HG03575 (cell line): ENCODE results near the gene CHD8.
A peak's percentile ranks its signal among the peaks of the same experiment; 100 is the strongest.
"Not testable (repeated sequence)": the region's sequence is repeated elsewhere in the genome, so short reads cannot be mapped to it uniquely, and the experiment has no call there.

Experiments used
- ATAC-seq: cut with Tn5 transposase; IDR thresholded peaks from one replicate; pipeline ENCODE4 v1.9.1; 2021; ENCODE audit not compliant: unreplicated experiment, insufficient number of reproducible peaks, low FRiP score; ENCODE audit errors: extremely low read depth

The CHD8 gene

DNA sequence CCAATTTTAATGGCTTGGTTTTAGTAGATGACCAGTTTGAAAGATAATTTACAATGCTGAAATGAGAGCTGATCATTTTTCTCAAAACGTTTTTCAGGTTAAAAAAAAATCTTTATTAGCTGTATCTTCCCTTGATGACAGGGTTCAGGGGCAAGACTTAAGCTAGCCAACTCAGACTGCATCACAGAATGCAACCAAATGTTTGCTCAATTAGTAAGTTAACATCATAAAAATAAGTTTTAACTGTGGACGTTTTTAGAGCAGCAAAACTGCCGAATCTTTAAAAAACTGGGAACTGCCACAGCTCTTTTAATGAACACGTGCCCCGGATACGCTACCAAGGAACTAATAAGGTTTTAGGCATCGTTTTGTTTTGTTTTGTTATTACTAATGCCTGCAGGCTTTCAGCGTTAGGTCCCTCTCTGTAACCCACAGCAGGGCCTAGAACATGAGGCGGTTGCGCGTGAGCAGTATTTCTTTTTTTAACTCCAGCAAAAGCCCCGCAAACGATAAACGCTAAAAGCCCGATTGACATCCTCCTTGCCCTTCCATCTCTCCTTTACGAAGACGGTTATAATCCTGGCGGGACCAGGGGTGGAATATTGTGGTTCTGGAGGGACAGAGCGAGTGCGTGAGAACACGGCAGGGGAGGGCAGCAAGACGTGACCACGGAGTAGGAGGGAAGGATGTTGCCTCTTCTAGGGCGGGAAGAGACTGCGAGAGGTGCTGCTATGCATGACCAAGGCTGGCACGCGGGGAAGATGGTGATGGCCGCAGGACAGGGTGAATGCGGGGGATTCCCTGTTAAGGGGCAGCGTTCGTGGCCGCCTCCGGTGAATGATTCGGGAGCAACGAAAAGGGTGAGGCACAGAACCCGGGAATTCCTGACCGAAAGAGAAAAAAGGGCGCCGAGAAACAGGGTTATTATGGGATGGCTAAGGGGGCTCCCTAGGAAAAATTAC, 72.8 kb downstream of the CHD8 start:
- no peak for ATAC-seq

DNA sequence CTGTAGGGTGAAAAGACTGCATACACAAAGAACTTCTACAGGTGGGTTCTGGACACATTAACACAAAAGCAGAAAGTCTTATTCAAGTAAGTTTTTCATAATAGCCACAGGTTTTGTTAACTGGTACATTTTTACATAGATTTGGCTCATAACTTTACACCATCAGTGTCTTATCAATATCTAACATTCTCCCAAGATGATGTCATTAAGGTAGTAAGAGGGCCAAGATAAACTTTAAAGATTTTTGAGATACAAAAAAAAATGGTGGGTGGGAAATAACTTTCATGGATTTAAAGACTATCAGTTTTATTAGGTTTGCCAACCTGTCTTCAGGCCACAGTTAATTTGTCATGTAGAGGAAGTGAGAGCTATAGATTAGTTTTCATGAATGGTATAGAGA, 73.8 kb downstream of the CHD8 start:
- ATAC-seq = no peak

DNA sequence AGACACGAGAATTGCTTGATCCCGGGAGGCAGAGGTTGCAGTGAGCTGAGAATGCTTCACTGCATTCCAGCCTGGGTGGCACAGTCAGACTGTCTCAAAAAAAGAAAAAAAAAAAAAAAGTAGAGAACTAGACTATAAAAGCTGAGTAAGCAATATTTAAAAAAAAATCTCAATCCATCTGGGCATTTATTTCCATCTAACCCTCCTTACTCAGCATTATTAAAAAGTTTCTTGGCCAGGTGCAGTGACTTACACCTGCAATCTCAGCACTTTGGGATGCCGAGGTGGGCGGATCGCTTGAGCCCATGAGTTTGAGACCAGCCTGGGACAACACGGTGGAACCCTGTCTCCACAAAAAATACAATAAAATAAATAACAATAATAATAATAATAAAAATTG, 76.6 kb downstream of the CHD8 start:
- no peak for ATAC-seq

DNA sequence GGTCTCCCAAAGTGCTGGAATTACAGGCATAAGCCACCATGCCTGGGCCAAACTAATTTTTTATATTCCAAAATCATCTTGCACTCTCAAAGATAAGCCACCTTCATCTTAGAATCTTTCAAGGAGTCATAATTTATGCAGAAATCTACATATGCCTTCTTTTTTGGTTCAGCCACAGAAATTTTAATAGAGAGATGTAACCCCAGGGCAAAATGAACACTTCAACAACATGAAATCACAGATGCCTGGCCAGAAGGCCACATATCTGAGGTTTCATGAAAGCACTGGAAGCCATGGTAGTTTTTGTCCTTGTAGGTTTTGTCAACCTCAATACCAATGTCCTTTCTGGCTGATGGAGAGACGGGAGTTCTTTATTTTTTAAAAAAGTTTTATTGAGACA, 81.9 kb downstream of the CHD8 start:
- ATAC-seq = no peak

DNA sequence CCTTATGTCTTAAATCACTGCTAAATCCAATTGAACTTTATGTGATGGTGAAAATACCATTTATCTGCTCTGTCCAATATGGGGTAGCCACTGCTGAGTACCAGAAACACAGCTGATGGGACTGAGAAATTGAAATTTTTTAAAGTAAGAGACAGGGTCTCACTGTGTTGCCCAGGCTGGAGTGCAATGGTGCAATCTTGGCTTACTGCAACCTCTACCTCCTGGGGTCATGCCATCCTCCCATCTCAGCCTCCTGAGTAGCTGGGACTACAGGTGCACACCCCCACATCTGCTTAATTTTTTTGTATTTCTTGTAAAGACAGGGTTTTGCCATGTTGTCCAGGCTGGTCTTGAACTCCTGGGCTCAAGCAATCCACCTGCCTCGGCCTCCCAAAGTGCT, 83.1 kb downstream of the CHD8 start:
- not testable (repeated sequence) for ATAC-seq

DNA sequence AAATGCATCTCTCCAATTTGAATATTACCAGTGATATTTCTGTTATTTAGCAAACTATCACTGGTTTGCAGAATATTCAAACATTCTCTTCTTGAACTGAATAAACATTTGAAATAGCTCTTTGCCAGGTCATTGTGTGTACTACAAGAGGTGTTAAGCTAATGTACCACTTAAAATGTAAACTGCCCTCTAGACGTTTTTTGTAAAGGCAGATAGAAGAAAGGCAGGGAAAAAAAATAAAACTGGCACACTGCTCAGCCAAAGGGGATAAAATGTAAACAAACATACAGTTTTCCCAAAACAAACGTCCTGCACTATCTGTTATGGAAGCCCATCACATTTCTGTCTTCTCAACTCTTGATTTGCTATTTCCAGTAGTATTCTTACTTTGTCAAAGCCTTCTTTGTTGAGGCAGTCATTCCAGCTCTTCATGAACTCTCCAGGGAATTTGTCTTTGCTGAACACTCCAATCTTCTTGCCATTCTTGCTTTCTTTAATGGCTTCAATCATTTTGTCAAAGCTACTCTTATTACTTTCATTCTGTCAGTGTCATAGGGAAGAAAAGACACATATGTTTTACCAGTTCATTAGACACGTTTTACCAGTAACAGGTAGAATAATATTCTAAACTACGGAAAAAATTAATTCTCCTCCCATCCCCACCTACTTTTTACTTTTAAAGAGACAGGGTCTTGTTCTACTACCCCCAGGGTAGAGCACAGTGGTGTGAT, 85.8 kb downstream of the CHD8 start:
- ATAC-seq = no peak

DNA sequence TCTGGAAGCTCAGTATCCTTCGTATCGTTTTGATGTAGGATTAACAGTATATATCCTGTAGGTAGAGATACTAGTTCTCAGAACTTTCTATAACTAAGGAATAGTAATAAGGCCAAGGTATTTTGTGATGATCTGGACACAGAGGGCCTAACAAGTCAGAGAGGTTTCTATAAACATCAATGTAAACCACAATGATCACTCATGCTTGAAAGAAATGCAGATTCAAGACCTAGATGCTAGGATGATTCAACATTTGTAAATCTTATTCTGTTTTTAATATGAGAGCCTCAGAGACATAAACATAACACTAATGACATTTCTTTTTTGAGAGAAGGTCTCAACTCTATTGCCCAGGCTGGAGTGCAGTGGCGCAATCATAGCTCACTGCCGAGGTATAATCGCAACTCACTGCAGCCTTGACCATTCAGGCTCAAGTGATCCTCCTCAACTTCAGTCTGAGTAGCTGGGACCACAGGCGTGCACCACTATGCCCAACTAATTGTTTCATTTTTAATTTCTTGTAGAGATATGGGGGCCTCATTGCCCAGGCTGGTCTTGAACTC, 88.3 kb downstream of the CHD8 start:
- ATAC-seq = no peak

DNA sequence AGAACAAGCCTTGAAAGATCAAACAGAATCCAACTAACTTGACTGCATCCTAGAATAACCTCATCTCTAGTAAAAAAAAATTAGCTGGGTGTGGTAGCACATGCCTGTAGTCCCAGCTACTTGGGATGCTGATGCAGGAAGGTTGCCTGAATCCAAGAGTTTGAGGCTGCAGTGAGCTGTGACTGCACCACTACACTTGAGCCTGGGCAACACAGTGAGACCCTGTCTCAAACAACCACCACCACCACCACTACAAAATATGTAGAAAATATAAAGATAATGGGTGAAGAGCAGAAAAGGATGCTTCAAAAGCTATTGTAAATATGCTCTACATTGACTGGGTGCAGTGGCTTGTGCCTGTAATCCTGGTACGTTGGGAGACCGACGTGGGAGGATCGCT, 99.4 kb downstream of the CHD8 start:
- no peak for ATAC-seq

DNA sequence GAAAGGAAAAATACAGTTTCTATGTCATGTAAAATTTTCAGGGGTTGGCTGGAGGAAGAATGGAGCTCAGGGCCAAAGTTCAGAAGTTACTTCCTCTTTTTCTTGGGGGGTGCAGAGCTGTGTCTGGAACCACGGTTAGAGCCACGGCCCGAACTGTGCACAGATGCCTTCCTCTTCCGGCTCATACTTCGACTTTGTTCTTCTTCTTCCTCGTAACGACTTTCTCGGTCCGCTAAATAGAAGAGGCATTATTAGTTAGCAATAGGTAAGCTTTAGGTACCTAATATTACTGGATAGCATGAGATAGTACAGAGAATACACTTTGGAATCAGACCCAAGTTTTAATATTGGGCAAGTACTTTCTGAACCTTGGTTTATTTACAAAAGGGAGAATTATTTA, 103.3 kb downstream of the CHD8 start:
- ATAC-seq = peak; percentile 55

DNA sequence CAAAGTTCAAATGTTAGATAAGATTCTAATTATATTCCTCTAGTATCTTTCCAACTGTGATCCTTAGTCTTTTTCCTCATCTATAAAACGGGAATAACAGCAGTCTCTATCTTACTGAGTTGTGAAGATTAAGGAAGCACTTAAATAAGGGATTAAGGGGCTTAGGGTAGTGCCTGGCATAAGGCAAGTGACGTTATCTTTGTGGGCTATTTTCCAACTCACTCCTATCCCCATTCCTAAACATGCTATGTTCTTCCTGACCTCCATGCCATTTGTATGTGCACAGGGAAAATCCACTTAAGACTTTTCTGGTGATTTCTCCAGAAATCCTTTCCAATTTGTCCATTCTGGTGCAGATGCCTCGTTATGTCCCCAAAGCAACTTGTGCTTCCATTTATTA, 105.4 kb downstream of the CHD8 start:
- ATAC-seq = no peak

DNA sequence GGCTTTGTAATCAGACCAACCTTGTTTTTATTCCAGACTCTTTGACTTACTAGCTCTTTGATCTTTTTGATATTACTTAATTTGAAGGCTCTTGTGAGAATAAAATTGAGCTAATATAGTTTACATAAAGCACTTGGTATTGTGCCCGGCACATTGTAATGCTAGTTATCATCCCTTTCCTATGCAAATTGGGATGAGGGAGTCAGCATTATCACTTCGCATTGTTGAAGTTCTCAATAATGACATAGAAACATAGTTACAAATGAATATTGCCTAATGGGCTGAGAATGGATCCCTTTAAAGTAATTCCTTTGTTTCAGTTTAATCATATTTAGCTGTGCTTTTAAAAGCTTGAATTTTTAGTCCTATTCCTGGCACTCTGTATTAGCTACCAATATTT, 108.7 kb downstream of the CHD8 start:
- ATAC-seq = no peak

DNA sequence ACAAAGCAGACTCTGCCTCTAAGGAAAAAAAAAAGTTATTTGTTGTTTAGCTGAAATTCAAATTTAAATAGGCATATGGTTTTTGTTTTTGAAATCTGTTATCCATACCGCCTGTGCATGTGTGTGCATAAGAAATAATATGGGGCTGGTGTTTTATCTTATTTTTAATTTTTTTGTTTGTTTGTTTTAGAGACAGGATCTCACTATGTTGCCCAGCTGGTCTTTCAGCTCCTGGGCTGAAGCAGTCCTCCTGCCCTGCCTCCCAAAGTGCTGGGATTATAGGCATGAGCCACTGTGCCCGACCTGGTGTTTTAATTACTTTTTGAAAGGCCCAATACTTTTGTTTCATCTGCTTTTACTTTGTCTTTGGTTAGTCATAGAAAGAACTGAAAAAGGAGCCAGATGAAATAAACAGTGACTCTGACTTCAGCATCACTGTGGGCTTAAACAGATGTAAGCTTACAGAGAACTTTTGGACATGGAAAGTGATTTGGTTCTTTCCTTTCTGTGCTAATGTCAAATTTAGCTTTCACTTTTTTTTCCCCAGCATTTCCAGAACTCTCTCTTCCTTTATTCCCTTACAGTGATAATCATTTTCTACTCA, 109.3 kb downstream of the CHD8 start:
- ATAC-seq = no peak

DNA sequence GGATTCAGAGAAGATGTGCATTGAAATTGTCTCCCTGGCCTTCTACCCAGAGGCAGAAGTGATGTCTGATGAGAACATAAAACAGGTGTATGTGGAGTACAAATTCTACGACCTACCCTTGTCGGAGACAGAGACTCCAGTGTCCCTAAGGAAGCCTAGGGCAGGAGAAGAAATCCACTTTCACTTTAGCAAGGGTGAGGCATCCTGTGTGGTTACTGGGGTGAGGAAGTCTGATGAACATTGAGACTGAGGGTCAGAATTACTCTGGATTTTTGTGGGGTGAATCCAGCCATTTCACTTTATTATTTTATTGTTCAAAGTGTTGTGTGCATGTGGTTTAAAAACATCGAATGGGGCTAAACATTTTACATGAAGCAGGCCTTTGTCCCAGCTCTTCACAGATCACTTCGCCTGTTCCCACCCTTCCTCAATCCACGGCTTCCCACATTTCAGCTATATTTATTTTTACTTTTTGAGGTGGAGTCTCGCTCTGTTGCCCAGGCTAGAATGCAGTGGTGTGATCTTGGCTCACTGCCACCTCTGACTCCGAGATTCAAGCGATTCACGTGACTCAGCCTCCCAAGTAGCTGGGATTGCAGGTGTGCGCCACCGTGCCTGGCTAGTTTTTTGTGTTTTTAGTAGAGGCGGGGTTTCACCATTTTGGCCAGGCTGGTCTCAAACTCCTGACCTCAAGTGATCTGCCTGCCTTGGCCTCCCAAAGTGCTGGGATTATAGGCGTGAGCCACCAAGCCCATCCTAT, 112.7 kb downstream of the CHD8 start:
- ATAC-seq = no peak
